ENCODE measurements around the gene PASK.
"Not testable (repeated sequence)": the region's sequence is repeated elsewhere in the genome, so short reads cannot be mapped to it uniquely, and the experiment has no call there.

PASK gene

GRCh38 chr2:241148891-241149674 is at the start of gene PASK:
TSS of gene PASK (minus strand) at chr2:241149472. CDS start at chr2:241143032, 6,440 bp downstream.
- DNase-seq (ENCODE audit: low read depth), result peak; percentile 82
- TF ChIP-seq CTCF (IDR thresholded peaks at IDR 0.05; ENCODE audit: low read depth, low read length, missing control alignments), result peak; percentile 1
- in situ Hi-C loops (cut with HindIII; ENCODE audit: low sequenced_read_pairs), result no loop called here
- peak within 1 kb of the TSS; percentile 77 for H3K4me3 ChIP-seq (ENCODE audit: low read depth, low read length)

GRCh38 chr2:241198381-241199279 is 49.4 kb upstream of the PASK start:
- no peak for TF ChIP-seq CTCF (IDR thresholded peaks at IDR 0.05; ENCODE audit: low read depth, low read length, missing control alignments)
- in situ Hi-C loops (cut with HindIII; ENCODE audit: low sequenced_read_pairs), result no loop called here
- H3K4me3 ChIP-seq (ENCODE audit: low read depth, low read length), result no peak overlapping the region
- no peak for DNase-seq (ENCODE audit: low read depth)

- in situ Hi-C loops (cut with HindIII; ENCODE audit: low sequenced_read_pairs), result no loop called here
- no peak for TF ChIP-seq CTCF (IDR thresholded peaks at IDR 0.05; ENCODE audit: low read depth, low read length, missing control alignments)
- no peak overlapping the region for H3K4me3 ChIP-seq (ENCODE audit: low read depth, low read length)
- DNase-seq (ENCODE audit: low read depth), result no peak
Measured at GRCh38 chr2:241197947-241198346, 48.7 kb upstream of the PASK start.

- in situ Hi-C loops (cut with HindIII; ENCODE audit: low sequenced_read_pairs); DNase-seq (ENCODE audit: low read depth); H3K4me3 ChIP-seq (ENCODE audit: low read depth, low read length): not testable (repeated sequence)
Measured at GRCh38 chr2:241197246-241197645, 48.0 kb upstream of the PASK start.

- DNase-seq (ENCODE audit: low read depth), result no peak
- in situ Hi-C loops (cut with HindIII; ENCODE audit: low sequenced_read_pairs), result no loop called here
- no peak overlapping the region for H3K4me3 ChIP-seq (ENCODE audit: low read depth, low read length)
- TF ChIP-seq CTCF (IDR thresholded peaks at IDR 0.05; ENCODE audit: low read depth, low read length, missing control alignments), result no peak
Measured at GRCh38 chr2:241195506-241196130, 46.3 kb upstream of the PASK start.

- DNase-seq (ENCODE audit: low read depth), result no peak
- TF ChIP-seq CTCF (IDR thresholded peaks at IDR 0.05; ENCODE audit: low read depth, low read length, missing control alignments), result no peak
- H3K4me3 ChIP-seq (ENCODE audit: low read depth, low read length), result no peak overlapping the region
- in situ Hi-C loops (cut with HindIII; ENCODE audit: low sequenced_read_pairs), result no loop called here
Measured at GRCh38 chr2:241194811-241195210, 45.5 kb upstream of the PASK start.

Data from astrocyte of the cerebellum (primary cell).